Thymus (tissue), 11 donors: ENCODE data around the gene CAMTA1. TPM values are rescaled to one million over a fixed set of nuclear protein-coding genes. Genes with fewer than 3 reads are reported as not detected.

ENCODE experiments used
- DNase-seq, 9 donors: peaks; one replicate each; pipeline ENCODE4 v3.0.0-alpha.2; 2013; ENCODE audit warnings: low spot score in 9 of 9, low read depth in 6 of 9, missing footprints in 1 of 9
- H3K27ac ChIP-seq, 2 donors: one replicate each; pipeline ENCODE4 v1.5.1; 2013; ENCODE audit warnings: control low read depth in 1 of 2, low read depth in 1 of 2, low read length in 1 of 2, mild to moderate bottlenecking in 1 of 2, moderate library complexity in 1 of 2
- H3K27me3 ChIP-seq, 2 donors: one replicate each; pipeline ENCODE4 v1.5.1; 2013; ENCODE audit warnings: low read length in 1 of 2; ENCODE audit not compliant: control insufficient read depth in 2 of 2, insufficient read depth in 1 of 2
- H3K36me3 ChIP-seq, 2 donors: one replicate each; pipeline ENCODE4 v1.5.1; 2013; ENCODE audit warnings: low read length in 1 of 2, mild to moderate bottlenecking in 1 of 2, moderate library complexity in 1 of 2; ENCODE audit not compliant: control insufficient read depth in 2 of 2, insufficient read depth in 2 of 2
- H3K4me1 ChIP-seq, 2 donors: one replicate each; pipeline ENCODE4 v1.5.1; 2013; ENCODE audit warnings: low read length in 2 of 2; ENCODE audit not compliant: control insufficient read depth in 2 of 2, insufficient read depth in 2 of 2
- H3K4me3 ChIP-seq, 2 donors: one replicate each; pipeline ENCODE4 v1.5.1; 2013; ENCODE audit warnings: low read length in 2 of 2, control low read depth in 1 of 2, mild to moderate bottlenecking in 1 of 2
- H3K9me3 ChIP-seq, 2 donors: one replicate each; pipeline ENCODE4 v1.5.1; 2013; ENCODE audit warnings: low read length in 1 of 2, mild to moderate bottlenecking in 1 of 2; ENCODE audit not compliant: control insufficient read depth in 2 of 2, insufficient read depth in 1 of 2
- WGBS: extraction: QIAGEN DNeasy Blood & Tissue Kit; methylation state at CpG from one replicate; pipeline ENCODE4 v1.1.7; 2013; 5-methylcytosine and 5-hydroxymethylcytosine counted together
- polyA plus RNA-seq: library from polyadenylated mRNA; stranded (reverse); fragments of 200-250 nt; gene quantifications from one replicate; pipeline ENCODE4 v1.2.3, GENCODE V29; 2013
- total RNA-seq: library from RNA; stranded (reverse); fragments of 120-200 nt; gene quantifications from one replicate; pipeline ENCODE4 v1.2.4, GENCODE V29; 2013
- donor health status: healthy.

Gene CAMTA1
- total and polyA plus RNA-seq, 2 donors: 32.0 to 158 TPM

DNA sequence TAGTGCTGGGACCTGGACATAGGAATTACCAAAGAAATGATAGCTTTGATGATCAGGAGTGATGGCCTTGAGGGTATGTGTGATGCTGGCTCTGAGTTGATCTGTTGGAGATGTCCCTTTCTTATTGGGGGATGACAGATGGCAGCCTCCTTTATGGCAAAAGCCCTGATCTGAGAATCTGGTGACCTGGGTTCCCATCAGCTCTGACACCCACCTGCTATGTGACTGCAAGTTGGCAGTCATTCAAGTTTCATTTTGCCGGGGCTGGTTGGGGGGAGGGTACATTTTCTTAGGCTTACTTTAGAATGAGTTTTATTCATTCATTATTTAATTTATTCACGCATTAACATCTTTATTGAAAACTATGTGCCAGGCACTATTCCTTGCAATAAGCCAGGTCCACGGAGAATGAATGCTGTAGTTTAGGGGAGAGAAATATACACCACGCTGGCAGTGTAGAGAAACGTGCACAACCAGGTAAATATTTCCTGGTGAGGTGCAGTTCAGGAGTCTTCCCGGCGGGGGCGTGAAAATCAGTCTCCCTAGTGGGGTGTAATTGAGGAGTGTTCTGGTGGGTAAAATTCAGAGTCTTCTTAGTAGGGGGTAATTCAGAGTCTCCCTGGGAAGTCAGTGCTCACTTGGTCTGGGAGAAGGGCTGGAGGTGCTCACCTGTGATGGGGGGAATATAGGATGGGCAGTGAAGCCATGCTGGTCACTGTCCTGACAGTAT is 401.3 kb downstream of the CAMTA1 start:
- 75% methylated on average over 8 of the region's 8 CpGs for WGBS
- no peak overlapping the region for H3K27ac ChIP-seq

DNA sequence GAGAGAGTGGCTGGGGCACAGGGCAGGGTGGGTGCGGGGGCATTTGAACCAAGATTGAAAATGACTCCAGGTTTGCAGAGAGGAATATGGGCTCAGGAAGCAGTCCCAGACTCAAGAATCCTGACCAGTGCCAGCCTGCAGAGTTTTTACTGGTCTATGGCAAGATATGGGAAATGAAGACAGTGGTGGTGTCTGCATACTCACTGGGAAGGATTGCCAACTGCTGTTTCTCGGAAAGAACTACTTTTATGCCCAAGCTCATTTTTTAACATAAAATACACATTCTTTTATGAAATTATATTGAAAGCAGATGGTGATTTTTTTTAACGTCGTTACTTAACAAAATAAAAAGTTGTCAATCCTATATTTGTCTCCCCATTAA is 401.8 kb downstream of the CAMTA1 start:
- H3K36me3 ChIP-seq: no peaks in the 10 kb centered on the region
- no peaks in the 10 kb centered on the region for H3K4me1 ChIP-seq
- WGBS: 95% methylated on average over 4 of the region's 4 CpGs
- H3K27ac ChIP-seq: no peak overlapping the region
- H3K27me3 ChIP-seq: no peaks in the 10 kb centered on the region
- no peak overlapping the region for H3K4me3 ChIP-seq
- no peak for DNase-seq
- no peaks in the 10 kb centered on the region for H3K9me3 ChIP-seq

More for the DNA sequence above, 401.3 kb downstream of the CAMTA1 start:
- no peak for DNase-seq
- Histone ChIP-seq H3K27me3 (no peaks in the 10 kb centered on the region), H3K4me1 (no peaks in the 10 kb centered on the region), H3K36me3 (no peaks in the 10 kb centered on the region), H3K4me3 (no peak overlapping the region), H3K9me3 (no peaks in the 10 kb centered on the region)

DNA sequence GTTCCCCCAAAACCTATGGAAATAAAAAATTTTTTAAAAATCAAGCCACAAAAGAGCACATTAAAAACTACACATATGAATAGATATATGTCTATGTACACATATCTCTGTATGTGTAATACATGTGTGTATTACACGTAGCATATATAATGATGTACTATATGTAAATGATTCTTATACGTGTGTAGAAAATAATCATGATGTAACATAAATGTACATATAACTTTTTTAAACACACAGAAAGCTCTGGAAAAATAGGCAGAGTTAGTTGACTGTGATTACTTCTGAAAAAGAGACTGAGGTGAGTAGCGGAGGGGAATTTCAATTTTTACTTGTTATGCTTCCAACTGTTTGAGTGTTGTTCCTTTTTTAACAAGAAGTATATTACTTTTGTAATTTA is 405.0 kb downstream of the CAMTA1 start:
- 96% methylated on average over 3 of the region's 3 CpGs for WGBS
- Histone ChIP-seq H3K9me3 (no peaks in the 10 kb centered on the region), H3K27me3 (no peaks in the 10 kb centered on the region), H3K36me3 (no peaks in the 10 kb centered on the region), H3K4me3 (no peak overlapping the region), H3K4me1 (no peaks in the 10 kb centered on the region), H3K27ac (no peak overlapping the region)
- no peak for DNase-seq

DNA sequence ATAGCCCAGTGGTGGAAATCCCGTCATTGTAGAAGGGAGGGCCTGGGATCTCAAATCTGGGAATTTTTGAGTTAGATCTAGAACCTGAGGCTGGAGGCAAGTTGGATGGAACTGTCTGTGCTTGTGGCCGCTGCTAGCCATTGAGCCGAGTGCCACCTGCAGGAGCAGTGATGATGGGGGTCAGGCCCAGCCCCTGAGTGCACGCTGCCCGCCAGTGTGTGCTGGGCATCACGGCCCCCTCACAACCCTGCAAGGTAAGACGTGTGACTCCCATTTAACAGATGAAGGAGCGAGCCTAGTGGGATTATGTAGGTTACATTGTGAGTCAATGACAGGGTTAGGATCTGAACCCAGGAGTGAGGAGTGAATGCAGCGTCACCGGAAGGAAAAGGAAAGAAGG is 407.2 kb downstream of the CAMTA1 start:
- Histone ChIP-seq H3K4me1 (no peaks in the 10 kb centered on the region), H3K4me3 (no peak overlapping the region), H3K36me3 (no peaks in the 10 kb centered on the region), H3K9me3 (no peaks in the 10 kb centered on the region), H3K27ac (no peak overlapping the region), H3K27me3 (no peaks in the 10 kb centered on the region)
- DNase-seq: no peak
- WGBS: 98% methylated on average over 10 of the region's 10 CpGs

DNA sequence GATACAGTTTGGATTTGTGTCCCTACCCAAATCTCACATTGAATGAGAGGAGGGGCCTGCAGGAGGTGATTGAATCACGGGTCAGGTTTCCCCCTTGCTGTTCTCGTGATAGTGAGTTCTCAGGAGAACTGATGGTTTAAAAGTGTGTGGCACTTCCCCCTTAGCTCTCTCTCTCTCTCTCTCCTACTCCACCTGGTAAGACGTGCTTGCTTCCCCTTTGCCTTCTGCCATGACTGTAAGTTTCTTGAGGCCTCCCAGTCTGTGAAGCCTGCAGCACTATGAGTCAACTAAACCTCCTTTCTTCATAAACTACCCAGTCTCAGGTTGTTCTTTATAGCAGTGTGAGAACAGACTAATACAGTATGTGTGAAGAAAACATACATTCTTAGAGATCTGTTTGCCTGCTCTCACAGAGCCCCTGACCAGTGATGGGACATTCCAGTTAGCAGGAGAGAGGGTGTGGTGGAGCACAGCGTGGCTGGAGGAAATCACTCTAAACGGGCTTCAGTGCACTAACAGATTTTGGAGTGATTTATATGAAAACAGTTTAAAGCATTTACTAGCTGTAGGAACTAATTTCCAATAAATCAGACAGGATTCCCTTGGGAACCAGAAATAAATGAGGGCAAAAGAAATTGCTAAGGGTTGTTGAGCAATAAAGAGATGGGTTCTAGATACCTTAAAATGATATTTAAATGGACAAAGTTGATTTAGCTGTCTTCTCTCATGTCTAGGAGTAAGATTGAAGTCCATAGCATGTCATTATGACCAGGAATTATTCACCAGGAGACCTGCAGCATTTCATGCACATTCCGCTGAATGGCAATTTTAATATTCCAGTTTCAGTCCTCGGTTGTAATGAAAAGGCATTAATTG is 411.0 kb downstream of the CAMTA1 start:
- no peaks in the 10 kb centered on the region for H3K36me3 ChIP-seq
- H3K27ac ChIP-seq: no peak overlapping the region
- H3K4me3 ChIP-seq: no peak overlapping the region
- DNase-seq: no peak
- H3K9me3 ChIP-seq: no peaks in the 10 kb centered on the region
- no peaks in the 10 kb centered on the region for H3K4me1 ChIP-seq
- peaks cover 0 to 3% of the 10 kb centered on the region in 2 donors for H3K27me3 ChIP-seq
- WGBS: 59% methylated on average over 7 of the region's 7 CpGs

DNA sequence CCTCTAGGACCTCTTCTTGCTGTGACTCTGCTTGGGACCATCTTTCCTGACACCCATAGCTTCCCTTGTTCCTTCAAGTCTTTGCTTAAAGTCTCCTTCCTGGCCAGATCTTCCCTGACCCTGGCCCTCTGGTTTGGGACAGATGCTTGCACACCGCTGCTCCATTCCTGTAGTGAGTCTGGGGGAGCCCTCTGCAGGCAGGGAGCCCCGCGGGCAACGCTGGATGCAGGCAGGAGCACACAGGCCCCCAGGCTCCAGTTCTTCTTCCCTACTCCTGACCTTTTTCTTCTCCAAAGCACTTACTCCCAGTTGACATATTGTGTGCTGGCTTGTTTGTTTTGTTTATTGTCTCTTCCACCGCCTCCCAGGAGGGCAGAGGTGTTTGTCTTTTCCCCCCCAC is 413.4 kb downstream of the CAMTA1 start:
- no peaks in the 10 kb centered on the region for H3K4me1 ChIP-seq
- H3K36me3 ChIP-seq: no peaks in the 10 kb centered on the region
- H3K27me3 ChIP-seq: peaks cover 0 to 3% of the 10 kb centered on the region in 2 donors
- H3K27ac ChIP-seq: no peak overlapping the region
- no peak for DNase-seq
- H3K9me3 ChIP-seq: no peaks in the 10 kb centered on the region
- no peak overlapping the region for H3K4me3 ChIP-seq
- 90% methylated on average over 5 of the region's 5 CpGs for WGBS

DNA sequence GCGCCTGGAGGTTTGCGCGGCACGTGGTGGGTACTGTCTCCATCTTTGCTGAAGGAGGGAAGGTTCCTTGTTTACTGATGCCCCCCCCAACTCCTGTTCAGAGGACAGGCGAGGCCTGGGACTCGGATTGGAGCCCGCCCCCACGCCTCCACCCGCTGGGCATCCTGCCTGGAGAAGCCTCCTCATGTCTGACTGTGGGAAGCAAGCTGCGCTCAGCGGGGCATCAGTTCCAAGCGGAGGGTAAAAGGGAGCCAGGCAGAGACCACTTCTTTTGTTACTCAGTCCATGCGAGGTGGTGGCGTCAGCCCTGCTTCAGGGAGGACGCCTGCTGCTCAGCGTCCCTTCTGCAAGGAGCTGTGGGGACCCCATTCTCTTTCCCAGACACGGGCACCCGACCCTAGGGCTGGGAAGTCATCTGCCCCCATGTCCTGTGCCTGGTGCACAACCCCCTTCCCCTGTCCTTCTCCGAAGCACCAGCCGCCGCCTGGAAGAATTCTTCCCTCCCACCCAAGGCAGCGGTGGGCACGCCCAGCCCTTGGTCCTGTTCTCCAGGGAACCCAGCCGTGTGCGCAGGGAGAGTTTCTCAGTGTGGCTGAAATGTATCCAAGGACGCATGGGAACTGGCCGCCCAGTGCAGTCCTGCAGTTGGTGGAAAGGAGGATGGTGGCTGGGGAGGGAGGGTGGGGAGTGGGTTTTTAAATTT is 414.0 kb downstream of the CAMTA1 start:
- H3K9me3 ChIP-seq: no peaks in the 10 kb centered on the region
- peaks cover 0 to 3% of the 10 kb centered on the region in 2 donors for H3K27me3 ChIP-seq
- 74% methylated on average over 27 of the region's 27 CpGs for WGBS
- DNase-seq: no peak
- no peaks in the 10 kb centered on the region for H3K4me1 ChIP-seq
- no peak overlapping the region for H3K27ac ChIP-seq
- H3K4me3 ChIP-seq: no peak overlapping the region
- no peaks in the 10 kb centered on the region for H3K36me3 ChIP-seq

DNA sequence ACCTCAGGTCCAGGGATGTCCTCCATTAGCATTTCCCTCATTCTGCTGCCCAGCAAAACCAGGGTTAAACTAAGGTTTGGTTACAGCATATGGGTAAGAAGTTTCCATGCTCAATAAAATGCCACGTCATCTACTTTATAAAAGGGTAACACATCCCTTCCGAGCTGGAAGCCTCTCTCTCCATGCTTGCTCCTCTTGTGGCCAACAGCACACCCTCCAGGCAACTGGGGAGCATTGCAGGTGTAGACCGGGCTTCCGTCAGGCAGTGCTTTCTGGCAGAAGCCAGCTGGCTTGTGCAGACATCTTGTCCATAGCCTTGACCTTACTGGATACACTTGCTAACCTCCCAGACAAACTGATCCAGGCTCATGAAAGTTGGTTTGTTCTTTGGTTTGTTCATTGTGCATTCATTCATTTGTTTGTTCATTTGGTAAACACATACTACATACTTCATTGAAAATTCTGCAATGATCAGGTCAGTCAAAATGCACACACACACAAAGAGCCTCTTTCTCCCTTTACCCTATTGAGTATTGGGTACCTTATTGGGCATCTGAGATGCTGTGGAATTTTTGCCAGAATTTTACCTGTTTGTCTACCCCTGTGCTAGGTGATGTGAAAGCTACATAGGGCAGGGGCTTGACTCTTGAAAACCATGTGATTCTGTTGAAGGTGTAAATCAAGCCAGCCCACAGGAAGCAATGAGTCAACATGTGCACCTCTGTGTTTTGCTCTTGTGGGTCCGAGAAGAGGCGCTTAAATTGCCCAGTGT is 422.8 kb downstream of the CAMTA1 start:
- DNase-seq: peak in 1 of 9 donors; percentile 12
- Histone ChIP-seq H3K4me1 (no peaks in the 10 kb centered on the region), H3K27ac (no peak overlapping the region), H3K4me3 (no peak overlapping the region), H3K36me3 (no peaks in the 10 kb centered on the region), H3K9me3 (no peaks in the 10 kb centered on the region), H3K27me3 (no peaks in the 10 kb centered on the region)
- 10% methylated on average over 6 of the region's 6 CpGs for WGBS
